ENCODE data around the gene TIAM2.

TIAM2 gene

GRCh38 chr6:155103816-155104366, 108.8 kb downstream of the TIAM2 start:
- H3K4me3 ChIP-seq (replicated peaks in 1 of 2; ENCODE audit: low read depth in 2 of 2, low read length in 2 of 2), result no peak overlapping the region
- peak; percentile 54 to 55 for DNase-seq (ENCODE audit: low read depth in 2 of 2)
- no peak for TF ChIP-seq CTCF (IDR thresholded peaks at IDR 0.05; ENCODE audit: low read depth, low read length)

GRCh38 chr6:155106456-155107115, 111.5 kb downstream of the TIAM2 start:
- DNase-seq (ENCODE audit: low read depth in 2 of 2), result no peak
- no peak overlapping the region for H3K4me3 ChIP-seq (replicated peaks in 1 of 2; ENCODE audit: low read depth in 2 of 2, low read length in 2 of 2)
- no peak for TF ChIP-seq CTCF (IDR thresholded peaks at IDR 0.05; ENCODE audit: low read depth, low read length)

- DNase-seq (ENCODE audit: low read depth in 2 of 2), result no peak
- H3K4me3 ChIP-seq (replicated peaks in 1 of 2; ENCODE audit: low read depth in 2 of 2, low read length in 2 of 2), result no peak overlapping the region
- no peak for TF ChIP-seq CTCF (IDR thresholded peaks at IDR 0.05; ENCODE audit: low read depth, low read length)
These were observed 112.4 kb downstream of the TIAM2 start for GRCh38 chr6:155107432-155108069.

GRCh38 chr6:155108070-155108820, 113.1 kb downstream of the TIAM2 start:
- DNase-seq (ENCODE audit: low read depth in 2 of 2), result no peak
- TF ChIP-seq CTCF (IDR thresholded peaks at IDR 0.05; ENCODE audit: low read depth, low read length), result no peak
- H3K4me3 ChIP-seq (replicated peaks in 1 of 2; ENCODE audit: low read depth in 2 of 2, low read length in 2 of 2), result no peak overlapping the region

- no peak overlapping the region for H3K4me3 ChIP-seq (replicated peaks in 1 of 2; ENCODE audit: low read depth in 2 of 2, low read length in 2 of 2)
- no peak for TF ChIP-seq CTCF (IDR thresholded peaks at IDR 0.05; ENCODE audit: low read depth, low read length)
- no peak for DNase-seq (ENCODE audit: low read depth in 2 of 2)
These were observed 115.6 kb downstream of the TIAM2 start for GRCh38 chr6:155110721-155111120.

- no peak for DNase-seq (ENCODE audit: low read depth in 2 of 2)
- no peak for TF ChIP-seq CTCF (IDR thresholded peaks at IDR 0.05; ENCODE audit: low read depth, low read length)
- H3K4me3 ChIP-seq (replicated peaks in 1 of 2; ENCODE audit: low read depth in 2 of 2, low read length in 2 of 2), result no peak overlapping the region
These were observed 117.6 kb downstream of the TIAM2 start for GRCh38 chr6:155112757-155113156.

Measured in cardiac fibroblast (primary cell).